ENCODE results near the gene ANKS1A. TPM values are rescaled to one million over a fixed set of nuclear protein-coding genes. Genes with fewer than 3 reads are reported as not detected.
"Not testable (repeated sequence)": the region's sequence is repeated elsewhere in the genome, so short reads cannot be mapped to it uniquely, and the experiment has no call there.

The ANKS1A gene
- total and polyA plus RNA-seq, 10 donors: 5.1 to 68.9 (median 45.6) TPM

- H3K27me3 ChIP-seq (replicated peaks in 1 of 7); H3K27ac ChIP-seq; DNase-seq; intact Hi-C loops (cut with DNase I; ENCODE audit: low total_unique reads); H3K4me1 ChIP-seq; H3K9me3 ChIP-seq; H3K4me3 ChIP-seq: not testable (repeated sequence)
- WGBS, 5 donors: 84 to 88% (median 86%) methylated on average over 12 of the region's 12 CpGs
- peaks cover 0 to 61% (median 8%) of the 10 kb centered on the region in 6 donors for H3K36me3 ChIP-seq
Observed at GRCh38 chr6:35003886-35004530, 115.0 kb downstream of the ANKS1A start.

GRCh38 chr6:35007016-35007415, 118.0 kb downstream of the ANKS1A start:
- no peaks in the 10 kb centered on the region for H3K4me1 ChIP-seq
- H3K27ac ChIP-seq: no peak overlapping the region
- intact Hi-C loops (cut with DNase I; ENCODE audit: low total_unique reads): no loop called here
- WGBS, 5 donors: 80 to 94% (median 87%) methylated on average over 2 of the region's 2 CpGs
- H3K9me3 ChIP-seq: no peaks in the 10 kb centered on the region
- H3K36me3 ChIP-seq: peaks cover 0 to 47% (median 8%) of the 10 kb centered on the region in 6 donors
- TF ChIP-seq POLR2A (IDR thresholded peaks at IDR 0.05) (no peak), CTCF (IDR thresholded peaks at IDR 0.05 in 8 of 11, conservative IDR thresholded peaks at IDR 0.05 in 3 of 11) (no peak), POLR2AphosphoS5 (IDR thresholded peaks at IDR 0.05) (no peak)
- no peak overlapping the region for H3K4me3 ChIP-seq
- no peaks in the 10 kb centered on the region for H3K27me3 ChIP-seq (replicated peaks in 1 of 7)
- no peak for DNase-seq

GRCh38 chr6:35008858-35009257, 119.8 kb downstream of the ANKS1A start:
- peaks cover 0 to 47% (median 0%) of the 10 kb centered on the region in 6 donors for H3K36me3 ChIP-seq
- no peaks in the 10 kb centered on the region for H3K9me3 ChIP-seq
- H3K4me1 ChIP-seq: peaks cover 0 to 6% (median under 1%) of the 10 kb centered on the region in 6 donors
- no peak overlapping the region for H3K27ac ChIP-seq
- 90 to 98% (median 97%) methylated on average over 7 of the region's 7 CpGs for WGBS, 5 donors
- no peak for TF ChIP-seq POLR2A (IDR thresholded peaks at IDR 0.05)
- no peak for TF ChIP-seq CTCF (IDR thresholded peaks at IDR 0.05 in 8 of 11, conservative IDR thresholded peaks at IDR 0.05 in 3 of 11)
- TF ChIP-seq POLR2AphosphoS5 (IDR thresholded peaks at IDR 0.05): no peak
- intact Hi-C loops (cut with DNase I; ENCODE audit: low total_unique reads): no loop called here
- no peak overlapping the region for H3K4me3 ChIP-seq
- DNase-seq: no peak
- no peaks in the 10 kb centered on the region for H3K27me3 ChIP-seq (replicated peaks in 1 of 7)

- no peak overlapping the region for H3K4me3 ChIP-seq
- H3K36me3 ChIP-seq: peaks cover 0 to 31% (median 0%) of the 10 kb centered on the region in 6 donors
- intact Hi-C loops (cut with DNase I; ENCODE audit: low total_unique reads): loop anchor here (10.0 kb wide), 1 partner anchor 53 kb away; no protein-coding TSS in a partner anchor
- H3K27me3 ChIP-seq (replicated peaks in 1 of 7): no peaks in the 10 kb centered on the region
- 39 to 47% (median 44%) methylated on average over 4 of the region's 4 CpGs for WGBS, 5 donors
- TF ChIP-seq POLR2A (IDR thresholded peaks at IDR 0.05) (no peak), POLR2AphosphoS5 (IDR thresholded peaks at IDR 0.05) (no peak), CTCF (IDR thresholded peaks at IDR 0.05 in 8 of 11, conservative IDR thresholded peaks at IDR 0.05 in 3 of 11) (no peak)
- H3K9me3 ChIP-seq: no peaks in the 10 kb centered on the region
- no peak for DNase-seq
- H3K27ac ChIP-seq: no peak overlapping the region
- peaks cover 0 to 31% (median 18%) of the 10 kb centered on the region in 6 donors for H3K4me1 ChIP-seq
Observed at GRCh38 chr6:35011096-35012041, 122.3 kb downstream of the ANKS1A start.
